Right lobe of liver (tissue), 6 donors: ENCODE results near the gene MYOG. TPM values are rescaled to one million over a fixed set of nuclear protein-coding genes. Genes with fewer than 3 reads are reported as not detected.

Source experiments
- ATAC-seq, 4 donors: fragments of 200-7000 bp; cut with Tn5 transposase; one replicate each; pipeline ENCODE4 v1.9.1; 2020; ENCODE audit warnings: mild to moderate bottlenecking in 4 of 4, moderate library complexity in 4 of 4
- DNase-seq, 3 donors: peaks; one replicate each; pipeline ENCODE4 v3.0.0-alpha.2; 2020
- H3K27ac ChIP-seq, 3 donors: fragments of 200-600 bp; one replicate each; pipeline ENCODE4 v1.8.0; 2022
- H3K27me3 ChIP-seq, 2 donors: fragments of 200-600 bp; one replicate each; pipeline ENCODE4 v1.8.0; 2022
- H3K36me3 ChIP-seq, 4 donors: fragments of 200-600 bp; sonication (generic) in 1 of 4; one replicate each; pipeline versions ENCODE4 v1.5.1 to v1.8.0; 2017 to 2022; ENCODE audit warnings: control low read depth in 1 of 4
- H3K4me1 ChIP-seq, 4 donors: fragments of 200-600 bp; sonication (generic) in 1 of 4; one replicate each; pipeline versions ENCODE4 v1.5.1 to v1.8.0; 2017 to 2022; ENCODE audit warnings: control low read depth in 1 of 4
- H3K4me3 ChIP-seq, 3 donors: fragments of 200-600 bp; one replicate each; pipeline ENCODE4 v1.8.0; 2022
- H3K9me3 ChIP-seq, 4 donors: fragments of 200-600 bp; sonication (generic) in 1 of 4; one replicate each; pipeline versions ENCODE4 v1.5.1 to v1.8.0; 2017 to 2022; ENCODE audit warnings: control low read depth in 1 of 4
- POLR2A ChIP-seq: fragments of 450-650 bp; IDR thresholded peaks from one replicate; pipeline ENCODE4 v1.6.1; 2017; ENCODE audit warnings: antibody characterized with exemption, mild to moderate bottlenecking
- WGBS: methylation state at CpG from one replicate; pipeline ENCODE4 v1.1.6; 2018; ENCODE audit warnings: low coverage, low lambda C conversion rate; ENCODE audit not compliant: insufficient coverage; ENCODE audit errors: missing lambda C conversion rate; 5-methylcytosine and 5-hydroxymethylcytosine counted together
- intact Hi-C, 2 donors: fragments of 100-400 bp; cut with DNase I; formaldehyde crosslinking; loops; one replicate each; pipeline versions ENCODE4 v1.11.2 to v1.14.1; 2022
- total RNA-seq, 6 experiments: library from RNA; depleted of rRNA in 2 of 6; stranded (reverse); fragments of >200 nt in 2 of 6; fragmentation: NEBNext Ultra II Directional in 3 of 6; extraction: Animal tissue kit (Norgen Biotek cat#: 25700) in 3 of 6; gene quantifications; one replicate each; pipeline versions ENCODE4 v1.1.0 to v1.2.4, GENCODE V29; 2016 to 2023
- TF ChIP-seq, protein P1 (sequence below), 4 donors: fragments of 200-600 bp in 3 of 4; fragments of 450-650 bp in 1 of 4; IDR thresholded peaks; one replicate each; pipeline versions ENCODE4 v1.5.1 to v1.8.0; 2016 to 2022; ENCODE audit warnings: antibody characterized with exemption in 4 of 4, mild to moderate bottlenecking in 2 of 4
- donor health status: DM: no; HTN: yes; CAD: no.
- donor health status: DM: no; HTN: no; CAD: no.
- donor health status: DM: no; HTN: no; CAD: no.
- donor health status: DM: no; HTN: yes; CAD: no.
- donor health status: DM: no; HTN: yes; CAD: no.

The MYOG gene
- total RNA-seq, 6 experiments from 2014 or later: not detected

DNA sequence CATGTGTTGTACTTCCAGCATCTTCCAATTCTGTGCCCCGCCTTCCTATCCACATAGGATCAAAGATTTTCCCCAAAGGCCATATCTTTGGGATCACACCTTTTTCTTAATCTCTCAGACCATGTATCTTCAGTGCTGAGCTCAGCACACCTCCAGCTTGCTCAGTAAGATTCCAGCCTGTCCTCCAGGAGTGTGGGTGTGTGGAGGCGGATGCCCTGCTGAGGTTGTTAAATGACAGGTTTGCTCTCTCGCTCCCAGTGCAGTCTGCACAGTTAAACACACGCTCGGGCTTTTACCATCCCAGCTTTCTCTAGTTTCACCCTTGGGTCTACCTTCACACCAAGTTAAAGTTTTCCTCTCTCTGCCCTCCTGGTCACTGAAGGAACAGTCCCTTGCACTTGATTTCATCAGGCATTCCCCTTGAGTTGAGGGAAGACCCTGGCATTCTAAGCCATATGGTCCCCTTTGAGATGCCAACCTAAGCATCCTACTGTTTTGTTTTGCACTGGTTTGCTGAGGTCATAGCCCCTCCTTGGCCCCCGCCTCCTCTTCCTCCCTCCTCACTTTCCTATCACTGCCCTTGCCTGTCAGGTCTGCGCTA is 13.7 kb downstream of the MYOG start:
- TF ChIP-seq, protein P1, sequence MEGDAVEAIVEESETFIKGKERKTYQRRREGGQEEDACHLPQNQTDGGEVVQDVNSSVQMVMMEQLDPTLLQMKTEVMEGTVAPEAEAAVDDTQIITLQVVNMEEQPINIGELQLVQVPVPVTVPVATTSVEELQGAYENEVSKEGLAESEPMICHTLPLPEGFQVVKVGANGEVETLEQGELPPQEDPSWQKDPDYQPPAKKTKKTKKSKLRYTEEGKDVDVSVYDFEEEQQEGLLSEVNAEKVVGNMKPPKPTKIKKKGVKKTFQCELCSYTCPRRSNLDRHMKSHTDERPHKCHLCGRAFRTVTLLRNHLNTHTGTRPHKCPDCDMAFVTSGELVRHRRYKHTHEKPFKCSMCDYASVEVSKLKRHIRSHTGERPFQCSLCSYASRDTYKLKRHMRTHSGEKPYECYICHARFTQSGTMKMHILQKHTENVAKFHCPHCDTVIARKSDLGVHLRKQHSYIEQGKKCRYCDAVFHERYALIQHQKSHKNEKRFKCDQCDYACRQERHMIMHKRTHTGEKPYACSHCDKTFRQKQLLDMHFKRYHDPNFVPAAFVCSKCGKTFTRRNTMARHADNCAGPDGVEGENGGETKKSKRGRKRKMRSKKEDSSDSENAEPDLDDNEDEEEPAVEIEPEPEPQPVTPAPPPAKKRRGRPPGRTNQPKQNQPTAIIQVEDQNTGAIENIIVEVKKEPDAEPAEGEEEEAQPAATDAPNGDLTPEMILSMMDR (IDR thresholded peaks at IDR 0.05): no peak
- no peak for TF ChIP-seq POLR2A
- Histone ChIP-seq H3K4me3 (no peak overlapping the region), H3K27ac (no peak overlapping the region), H3K4me1 (peaks cover 0 to 4% (median 0%) of the 10 kb centered on the region in 4 donors), H3K9me3 (no peaks in the 10 kb centered on the region), H3K36me3 (no peaks in the 10 kb centered on the region), H3K27me3 (no peaks in the 10 kb centered on the region)
- intact Hi-C loops: no loop called here
- ATAC-seq (no peak), DNase-seq (no peak)
- 77% methylated on average over 6 of the region's 7 CpGs for WGBS

- ATAC-seq (peak; percentile 22 to 49 (median 40)), DNase-seq (no peak)
- no peaks in the 10 kb centered on the region for H3K27me3 ChIP-seq
- 49% methylated on average over 4 of the region's 4 CpGs for WGBS
- H3K4me1 ChIP-seq: no peaks in the 10 kb centered on the region
- H3K36me3 ChIP-seq: no peaks in the 10 kb centered on the region
- H3K9me3 ChIP-seq: no peaks in the 10 kb centered on the region
- no peak for TF ChIP-seq POLR2A
- TF ChIP-seq, protein P1 (IDR thresholded peaks at IDR 0.05): no peak
- no peak overlapping the region for H3K27ac ChIP-seq
- H3K4me3 ChIP-seq: no peak overlapping the region
- intact Hi-C loops: no loop called here
Measured at GRCh38 chr1:203069030-203069747, 16.6 kb downstream of the MYOG start.

DNA sequence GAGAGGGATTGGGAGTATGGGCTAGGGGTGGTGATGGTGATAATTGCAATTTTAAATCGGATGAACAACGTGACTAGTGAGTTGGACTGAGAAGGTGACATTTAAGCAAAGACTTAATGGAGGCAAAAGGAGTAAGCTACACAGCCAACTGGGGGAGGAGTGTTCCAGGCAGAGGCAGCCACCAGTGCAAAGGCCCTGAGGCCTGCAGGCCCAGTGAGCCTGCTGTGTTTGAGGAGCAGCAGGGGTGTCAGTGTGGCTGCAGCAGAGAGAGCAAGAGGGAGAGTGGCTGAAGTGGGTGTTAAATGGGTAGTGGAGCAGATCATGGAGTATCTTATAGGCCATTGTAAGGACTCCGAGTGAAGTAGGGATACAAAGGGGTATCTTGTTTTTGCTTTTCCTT is 18.8 kb downstream of the MYOG start:
- WGBS: 70% methylated on average over 3 of the region's 3 CpGs
- Histone ChIP-seq H3K4me3 (no peak overlapping the region), H3K27ac (no peak overlapping the region), H3K9me3 (no peaks in the 10 kb centered on the region), H3K4me1 (no peaks in the 10 kb centered on the region), H3K27me3 (no peaks in the 10 kb centered on the region), H3K36me3 (no peaks in the 10 kb centered on the region)
- TF ChIP-seq, protein P1 (IDR thresholded peaks at IDR 0.05): no peak
- TF ChIP-seq POLR2A: no peak
- intact Hi-C loops: no loop called here
- DNase-seq: no peak
- no peak for ATAC-seq

GRCh38 chr1:203065986-203066385 is 19.8 kb downstream of the MYOG start:
- Histone ChIP-seq H3K27ac (no peak overlapping the region), H3K4me1 (no peaks in the 10 kb centered on the region), H3K27me3 (no peaks in the 10 kb centered on the region), H3K36me3 (no peaks in the 10 kb centered on the region), H3K9me3 (no peaks in the 10 kb centered on the region), H3K4me3 (no peak overlapping the region)
- WGBS: 70% methylated on average over 2 of the region's 2 CpGs
- no peak for ATAC-seq
- TF ChIP-seq, protein P1 (IDR thresholded peaks at IDR 0.05): no peak
- no peak for TF ChIP-seq POLR2A
- no peak for DNase-seq
- intact Hi-C loops: no loop called here
